ENCODE data around the gene ZNF124.
A peak's percentile ranks its signal among the peaks of the same experiment; 100 is the strongest.

ZNF124 gene

DNA sequence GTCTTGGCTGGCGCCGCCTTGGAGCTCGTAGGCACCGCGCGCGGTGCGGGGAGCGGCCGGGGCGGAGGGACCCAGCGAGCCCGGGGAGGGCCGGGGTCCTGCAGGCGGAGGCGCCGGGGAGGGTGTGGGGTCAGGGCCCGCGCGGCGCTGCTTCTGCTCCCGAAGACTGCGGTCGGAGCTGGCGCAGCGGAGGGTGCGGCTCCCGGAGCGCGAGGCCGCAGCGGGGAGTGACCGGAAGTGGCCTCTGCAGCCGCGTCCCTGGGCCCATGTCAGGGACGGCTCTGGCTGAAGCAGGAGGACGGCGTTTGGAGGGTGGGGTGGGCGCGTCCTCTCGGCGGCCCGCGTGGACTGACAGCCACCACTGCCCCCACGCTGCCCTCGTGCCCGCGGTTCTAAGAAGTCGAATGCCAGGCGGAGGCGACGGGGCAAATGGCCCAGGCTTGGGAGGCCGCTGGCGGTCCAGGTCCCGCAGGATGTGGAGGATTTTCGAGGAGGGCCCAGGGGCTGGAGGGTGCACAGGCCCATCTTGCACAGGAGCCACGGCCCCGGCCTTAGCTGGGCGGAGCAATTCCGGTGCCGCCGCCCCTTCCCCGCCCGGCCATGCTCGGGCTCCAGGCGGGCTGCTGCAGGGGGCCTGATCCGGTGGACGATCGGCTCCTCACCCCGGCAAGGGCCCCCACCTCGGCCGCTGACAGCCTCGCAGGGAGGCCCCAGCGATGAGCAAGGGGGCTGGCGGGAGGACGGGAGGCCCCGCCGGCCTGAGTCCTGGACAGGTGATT is 59.9 kb downstream of the ZNF124 start:
- peak; percentile 35 for DNase-seq

GRCh38 chr1:247111259-247111699 is 60.5 kb downstream of the ZNF124 start:
- DNase-seq = no peak

DNA sequence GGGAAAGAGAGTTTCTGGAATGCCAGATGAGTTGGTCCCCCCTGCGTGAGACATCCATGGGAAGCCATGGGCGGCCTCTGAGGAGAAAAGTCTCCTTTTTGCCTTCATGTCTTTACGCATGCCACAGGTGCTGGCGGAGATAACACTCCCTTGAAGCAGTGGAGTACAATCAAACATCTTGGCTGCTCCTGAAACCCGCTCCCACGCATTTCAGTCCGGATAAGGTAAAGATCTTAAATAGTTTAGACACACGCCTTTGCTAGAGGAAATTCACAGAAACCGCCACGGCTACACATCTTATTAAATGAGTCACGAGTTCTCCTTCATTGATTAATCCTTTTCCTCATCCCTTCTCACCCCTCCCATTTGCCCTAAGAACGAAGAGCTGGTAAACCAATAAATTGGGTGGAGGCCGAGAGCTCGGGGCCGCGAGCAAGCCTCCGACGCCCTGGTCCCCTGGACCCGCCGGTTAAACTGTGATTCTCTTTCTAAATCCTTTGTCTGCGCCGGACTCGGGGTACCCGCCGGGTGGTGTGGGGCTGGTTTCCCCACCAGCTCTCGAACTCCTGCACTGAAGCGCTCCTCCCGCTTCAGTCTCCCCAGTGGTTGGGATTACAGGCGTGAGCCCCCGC is 61.1 kb downstream of the ZNF124 start:
- no peak for DNase-seq

DNA sequence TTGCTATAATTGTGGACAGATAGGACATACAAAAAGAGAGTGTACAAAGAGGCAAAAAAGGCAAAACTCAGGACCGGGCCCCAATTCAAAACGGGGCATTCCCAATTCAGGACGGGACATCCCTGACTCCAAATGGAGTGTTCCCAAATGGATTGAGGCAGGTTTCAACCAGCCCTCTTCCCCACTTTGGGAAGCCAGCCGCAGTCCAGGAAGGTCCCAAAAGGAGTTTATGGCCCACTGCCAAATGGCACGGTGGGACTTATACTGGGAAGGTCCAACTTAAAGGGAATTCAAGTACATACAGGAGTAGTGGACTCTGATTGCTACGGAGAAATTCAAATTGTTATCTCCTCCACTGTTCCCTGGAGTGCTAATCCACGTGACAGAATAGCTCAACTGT is 64.1 kb downstream of the ZNF124 start:
- DNase-seq = no peak

DNA sequence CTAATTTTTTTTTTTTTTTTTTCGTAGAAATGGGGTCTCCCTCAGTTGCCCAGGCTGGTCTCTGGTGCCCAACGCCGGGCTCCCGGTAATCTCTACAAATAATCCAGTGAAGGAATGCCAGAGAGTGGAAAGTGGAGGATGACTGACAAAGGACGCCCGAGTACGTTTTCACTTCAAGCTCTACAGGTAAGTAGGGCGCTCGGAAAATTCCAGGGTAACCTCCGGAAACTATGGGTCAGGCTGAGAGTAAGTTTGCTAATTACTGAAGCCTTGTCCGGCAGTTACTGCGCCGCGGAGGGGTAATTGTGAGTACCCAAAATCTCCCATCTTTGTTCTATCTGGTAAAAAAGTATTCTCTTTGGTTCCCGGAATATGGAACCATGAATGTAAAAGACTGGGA is 65.9 kb downstream of the ZNF124 start:
- DNase-seq = no peak
